Loucy (cell line): ENCODE results near the gene SRSF9.
A peak's percentile ranks its signal among the peaks of the same experiment; 100 is the strongest.

Source experiments
- H2AFZ ChIP-seq: fragments of 200-600 bp; sonication (generic); 2 replicates; pipeline ENCODE4 v1.6.0; 2016; ENCODE audit warnings: antibody characterized with exemption, mild to moderate bottlenecking, low read length, moderate library complexity
- H3F3A ChIP-seq: fragments of 200-600 bp; 2 replicates; pipeline ENCODE4 v1.6.0; 2016; ENCODE audit warnings: antibody characterized with exemption, low read depth, mild to moderate bottlenecking
- H3K27me3 ChIP-seq: fragments of 200-600 bp; sonication (generic); 2 replicates; pipeline ENCODE4 v1.6.1; 2014; ENCODE audit warnings: low read length, mild to moderate bottlenecking; ENCODE audit not compliant: insufficient read depth, poor library complexity, severe bottlenecking
- H3K36me3 ChIP-seq: fragments of 200-600 bp; sonication (generic); 2 replicates; pipeline ENCODE4 v1.6.1; 2016; ENCODE audit warnings: low read length; ENCODE audit not compliant: insufficient read depth
- H3K4me1 ChIP-seq: fragments of 200-600 bp; sonication (generic); 2 replicates; pipeline ENCODE4 v1.5.1; 2014; ENCODE audit warnings: low read length, mild to moderate bottlenecking; ENCODE audit not compliant: insufficient read depth, poor library complexity, severe bottlenecking
- H3K4me2 ChIP-seq: fragments of 200-600 bp; sonication (generic); 2 replicates; pipeline ENCODE4 v1.6.0; 2014; ENCODE audit warnings: antibody characterized with exemption, low read length, low read depth, mild to moderate bottlenecking; ENCODE audit not compliant: poor library complexity, severe bottlenecking
- H3K4me3 ChIP-seq: fragments of 200-600 bp; sonication (generic); 2 replicates; pipeline ENCODE4 v1.5.1; 2014; ENCODE audit warnings: low read length, mild to moderate bottlenecking, mixed read lengths; ENCODE audit not compliant: poor library complexity, severe bottlenecking
- H3K79me2 ChIP-seq: fragments of 200-600 bp; sonication (generic); 2 replicates; pipeline ENCODE4 v1.6.1; 2014; ENCODE audit warnings: low read length; ENCODE audit not compliant: insufficient read depth
- H3K9ac ChIP-seq: fragments of 200-600 bp; sonication (generic); 2 replicates; pipeline ENCODE4 v1.6.0; 2014; ENCODE audit warnings: mild to moderate bottlenecking, low read depth, low read length, moderate library complexity; ENCODE audit not compliant: poor library complexity, severe bottlenecking
- H3K9me2 ChIP-seq: fragments of 200-600 bp; sonication (generic); replicated peaks from 2 replicates; pipeline ENCODE4 v1.6.1; 2016; ENCODE audit warnings: low read depth, low read length, mixed read lengths
- H3K9me3 ChIP-seq: fragments of 200-600 bp; sonication (generic); 2 replicates; pipeline ENCODE4 v1.6.1; 2014; ENCODE audit warnings: mild to moderate bottlenecking, antibody characterized with exemption, low read length, low read depth; ENCODE audit not compliant: insufficient read depth
- H4K20me1 ChIP-seq: fragments of 200-600 bp; sonication (generic); 2 replicates; pipeline ENCODE4 v1.6.0; 2014; ENCODE audit warnings: antibody characterized with exemption, low read length, mild to moderate bottlenecking; ENCODE audit not compliant: insufficient read depth, poor library complexity, severe bottlenecking
- CTCF ChIP-seq: fragments of 200-600 bp; sonication (generic); conservative IDR thresholded peaks from 2 replicates; pipeline ENCODE4 v1.5.1; 2014; ENCODE audit warnings: mild to moderate bottlenecking, antibody characterized with exemption, low read length
- EZH2phosphoT487 ChIP-seq: fragments of 200-600 bp; IDR thresholded peaks from 2 replicates; pipeline ENCODE4 v1.6.1; 2018; ENCODE audit warnings: antibody characterized with exemption, mild to moderate bottlenecking, moderate library complexity, borderline replicate concordance

The SRSF9 gene

DNA sequence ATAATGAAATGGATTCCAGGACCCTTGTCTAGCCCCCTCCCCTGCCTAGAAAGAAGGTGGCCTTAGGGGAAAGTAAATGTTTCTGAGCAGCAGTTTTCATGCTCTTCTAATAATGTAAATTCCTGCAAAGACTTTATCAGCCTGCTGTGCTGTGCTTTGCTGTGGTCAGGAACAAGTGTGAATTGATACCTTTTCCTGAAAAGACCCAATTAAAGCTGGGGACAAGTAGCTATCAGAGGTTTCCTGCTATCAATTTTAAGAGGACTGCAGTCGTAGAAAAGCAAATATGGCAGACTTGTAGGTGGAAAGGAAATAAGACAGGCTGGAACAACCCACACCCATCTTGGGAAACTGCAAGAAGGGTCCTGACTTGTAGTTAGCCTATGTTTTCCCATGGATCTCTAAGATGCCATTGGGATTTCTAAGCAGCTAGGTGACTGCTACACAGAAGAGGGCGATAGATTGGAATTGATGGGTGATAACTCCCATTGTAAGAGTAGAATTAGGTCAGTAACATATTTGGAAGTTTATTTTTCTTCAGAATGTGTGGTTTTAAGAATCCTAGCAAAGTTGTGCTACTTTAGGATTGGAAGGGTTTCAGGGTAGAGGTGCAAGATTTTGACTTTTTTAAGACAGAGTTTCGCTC is 29.4 kb upstream of the SRSF9 start:
- TF ChIP-seq EZH2phosphoT487 (no peak), CTCF (no peak)
- Histone ChIP-seq H3K4me1 (peaks cover 22% of the 10 kb centered on the region), H3K9me3 (no peaks in the 10 kb centered on the region), H3K27me3 (no peaks in the 10 kb centered on the region), H3K4me3 (peak overlapping the region; percentile 96), H2AFZ (no peak overlapping the region), H4K20me1 (peaks cover 32% of the 10 kb centered on the region), H3K36me3 (peaks cover 18% of the 10 kb centered on the region), H3F3A (peaks cover 3% of the 10 kb centered on the region; the same call in 1 of the 2 replicates), H3K9me2 (no peaks in the 10 kb centered on the region), H3K9ac (peak overlapping the region; percentile 19), H3K4me2 (peak overlapping the region; percentile 93), H3K79me2 (peaks cover 29% of the 10 kb centered on the region)

DNA sequence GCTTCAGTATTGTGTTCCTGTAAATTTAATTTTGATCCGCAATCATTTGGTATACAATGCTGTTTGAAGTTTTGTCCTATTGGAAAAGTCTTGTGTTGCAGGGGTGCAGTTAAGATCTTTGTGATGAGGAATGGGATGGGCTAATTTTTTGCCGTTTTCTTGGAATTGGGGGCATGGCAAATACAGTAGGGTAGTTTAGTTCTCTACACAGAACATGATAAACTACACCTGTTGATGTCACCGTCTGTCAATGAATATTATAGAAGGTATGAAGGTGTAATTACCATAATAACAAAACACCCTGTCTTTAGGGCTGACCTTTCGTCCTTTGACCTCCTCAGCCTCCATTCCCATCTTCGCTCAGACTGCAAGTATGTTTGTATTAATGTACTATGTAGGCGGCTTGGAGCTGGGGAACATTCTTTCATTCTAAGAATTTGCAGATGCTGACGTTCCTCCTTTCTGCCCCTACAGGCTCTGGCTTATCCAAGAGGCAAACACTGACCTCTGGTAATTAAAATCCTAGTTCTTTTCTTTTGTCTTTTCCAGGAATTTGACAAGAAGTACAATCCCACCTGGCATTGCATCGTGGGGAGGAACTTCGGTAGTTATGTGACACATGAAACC is 28.1 kb upstream of the SRSF9 start:
- Histone ChIP-seq H3K4me2 (peak overlapping the region; percentile 93), H4K20me1 (peaks cover 32% of the 10 kb centered on the region), H2AFZ (no peak overlapping the region), H3K4me1 (peaks cover 22% of the 10 kb centered on the region), H3K27me3 (no peaks in the 10 kb centered on the region), H3K9me2 (no peaks in the 10 kb centered on the region), H3K79me2 (peaks cover 29% of the 10 kb centered on the region), H3K36me3 (peaks cover 18% of the 10 kb centered on the region), H3F3A (peaks cover 3% of the 10 kb centered on the region; the same call in 1 of the 2 replicates), H3K9ac (peak overlapping the region; percentile 98), H3K4me3 (peak overlapping the region; percentile 96), H3K9me3 (no peaks in the 10 kb centered on the region)
- TF ChIP-seq EZH2phosphoT487, result no peak
- TF ChIP-seq CTCF, result no peak

- Histone ChIP-seq H3K4me3 (peak overlapping the region; percentile 96), H2AFZ (peak overlapping the region; percentile 70), H3K9me3 (no peaks in the 10 kb centered on the region), H3K4me1 (peaks cover 22% of the 10 kb centered on the region), H3F3A (peaks cover 3% of the 10 kb centered on the region; the same call in 1 of the 2 replicates), H3K79me2 (peaks cover 29% of the 10 kb centered on the region), H3K4me2 (peak overlapping the region; percentile 93), H4K20me1 (peaks cover 32% of the 10 kb centered on the region), H3K9ac (peak overlapping the region; percentile 98), H3K9me2 (no peaks in the 10 kb centered on the region), H3K27me3 (no peaks in the 10 kb centered on the region), H3K36me3 (peaks cover 18% of the 10 kb centered on the region)
- TF ChIP-seq CTCF (peak; percentile 40), EZH2phosphoT487 (no peak)
Measured at GRCh38 chr12:120496413-120497340, 27.1 kb upstream of the SRSF9 start.
